Fibroblast of pulmonary artery (primary cell): ENCODE measurements around the gene HDAC10.

Experiments used
- DNase-seq: peaks from one replicate; pipeline ENCODE4 v3.0.0-alpha.2; 2010; ENCODE audit warnings: low read depth
- H3K4me3 ChIP-seq: replicated peaks from 2 replicates; pipeline ENCODE4 v1.5.1; 2011; ENCODE audit warnings: low read depth, mild to moderate bottlenecking, control low read depth, low read length, moderate library complexity
- CTCF ChIP-seq: IDR thresholded peaks from 2 replicates; pipeline ENCODE4 v1.5.1; 2011; ENCODE audit warnings: mild to moderate bottlenecking, control low read depth, low read length, inconsistent platforms; ENCODE audit errors: missing control alignments

Gene HDAC10

GRCh38 chr22:50297510-50298265 lies 46.6 kb upstream of the HDAC10 start:
- H3K4me3 ChIP-seq: no peak overlapping the region
- TF ChIP-seq CTCF: no peak
- no peak for DNase-seq

GRCh38 chr22:50296658-50297490 lies 45.8 kb upstream of the HDAC10 start:
- H3K4me3 ChIP-seq: no peak overlapping the region
- no peak for DNase-seq
- TF ChIP-seq CTCF: no peak

GRCh38 chr22:50294319-50294656 lies 43.2 kb upstream of the HDAC10 start:
- H3K4me3 ChIP-seq: no peak overlapping the region
- no peak for TF ChIP-seq CTCF
- DNase-seq: no peak

- DNase-seq: peak; percentile 80
- peak overlapping the region; percentile 25 for H3K4me3 ChIP-seq
These were observed 42.6 kb upstream of the HDAC10 start for GRCh38 chr22:50293441-50294318.

GRCh38 chr22:50292643-50293440 lies 41.8 kb upstream of the HDAC10 start:
- H3K4me3 ChIP-seq: peak overlapping the region; percentile 5
- TF ChIP-seq CTCF: no peak
- DNase-seq: no peak

More at GRCh38 chr22:50293441-50294318, 42.6 kb upstream of the HDAC10 start:
- TF ChIP-seq CTCF: no peak
